Fibroblast of skin of scalp (primary cell): ENCODE results near the gene DTX3.

ENCODE experiments used
- DNase-seq: peaks from one replicate; pipeline ENCODE4 v3.0.0-alpha.2; 2013

The DTX3 gene

DNA sequence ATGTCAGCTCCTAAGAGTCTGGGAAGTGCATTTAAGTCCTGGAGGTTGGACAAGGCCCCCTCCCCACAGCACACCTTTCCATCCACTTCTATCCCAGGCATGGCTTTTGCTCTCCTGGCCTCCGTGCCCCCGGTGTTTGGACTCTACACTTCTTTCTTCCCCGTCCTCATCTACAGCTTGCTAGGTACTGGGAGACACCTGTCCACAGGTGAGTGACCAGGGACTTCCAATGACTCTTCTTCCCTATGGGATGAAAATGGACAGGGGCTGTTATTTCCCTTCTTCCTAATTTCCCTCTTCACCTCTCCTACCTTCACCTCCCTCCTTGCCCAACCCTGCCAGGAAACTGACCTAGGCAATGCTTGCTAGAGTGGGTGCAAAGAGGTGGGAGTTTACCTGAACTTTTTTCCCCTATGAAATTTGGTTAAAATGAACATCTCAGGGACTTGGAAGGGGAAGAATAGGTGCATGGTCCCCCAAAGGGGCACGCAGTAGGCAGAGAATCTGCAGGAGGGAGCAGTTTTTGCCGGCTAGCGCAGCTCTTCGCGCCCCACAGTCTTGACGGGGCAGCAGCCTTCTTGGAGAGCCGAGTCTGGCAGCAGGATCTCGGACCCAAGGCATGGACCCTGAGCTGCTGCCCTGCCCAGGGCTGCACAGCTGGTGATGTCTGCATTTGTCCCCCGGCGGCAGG is 15.8 kb downstream of the DTX3 start:
- no peak for DNase-seq

DNA sequence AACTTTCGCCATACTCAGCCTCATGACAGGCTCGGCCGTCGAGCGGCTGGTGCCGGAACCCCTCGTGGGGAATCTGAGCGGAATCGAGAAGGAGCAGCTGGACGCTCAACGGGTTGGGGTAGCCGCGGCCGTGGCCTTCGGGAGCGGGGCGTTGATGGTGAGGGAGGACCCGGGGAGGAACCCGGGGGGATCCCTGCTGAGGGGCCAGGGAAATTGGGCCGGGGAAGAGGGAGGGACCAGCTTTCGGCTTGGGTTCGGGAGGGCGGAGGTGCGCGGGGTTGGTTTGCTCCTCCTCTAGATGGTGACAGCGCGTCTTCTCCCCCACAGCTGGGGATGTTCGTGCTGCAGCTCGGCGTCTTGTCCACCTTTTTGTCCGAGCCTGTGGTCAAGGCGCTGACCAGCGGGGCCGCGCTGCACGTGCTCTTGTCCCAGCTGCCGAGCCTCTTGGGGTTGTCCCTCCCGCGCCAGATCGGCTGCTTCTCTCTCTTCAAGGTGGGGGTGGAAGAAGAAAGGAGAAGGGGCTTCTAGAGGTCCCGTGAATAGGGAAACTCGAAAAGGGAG is 16.4 kb downstream of the DTX3 start:
- no peak for DNase-seq

DNA sequence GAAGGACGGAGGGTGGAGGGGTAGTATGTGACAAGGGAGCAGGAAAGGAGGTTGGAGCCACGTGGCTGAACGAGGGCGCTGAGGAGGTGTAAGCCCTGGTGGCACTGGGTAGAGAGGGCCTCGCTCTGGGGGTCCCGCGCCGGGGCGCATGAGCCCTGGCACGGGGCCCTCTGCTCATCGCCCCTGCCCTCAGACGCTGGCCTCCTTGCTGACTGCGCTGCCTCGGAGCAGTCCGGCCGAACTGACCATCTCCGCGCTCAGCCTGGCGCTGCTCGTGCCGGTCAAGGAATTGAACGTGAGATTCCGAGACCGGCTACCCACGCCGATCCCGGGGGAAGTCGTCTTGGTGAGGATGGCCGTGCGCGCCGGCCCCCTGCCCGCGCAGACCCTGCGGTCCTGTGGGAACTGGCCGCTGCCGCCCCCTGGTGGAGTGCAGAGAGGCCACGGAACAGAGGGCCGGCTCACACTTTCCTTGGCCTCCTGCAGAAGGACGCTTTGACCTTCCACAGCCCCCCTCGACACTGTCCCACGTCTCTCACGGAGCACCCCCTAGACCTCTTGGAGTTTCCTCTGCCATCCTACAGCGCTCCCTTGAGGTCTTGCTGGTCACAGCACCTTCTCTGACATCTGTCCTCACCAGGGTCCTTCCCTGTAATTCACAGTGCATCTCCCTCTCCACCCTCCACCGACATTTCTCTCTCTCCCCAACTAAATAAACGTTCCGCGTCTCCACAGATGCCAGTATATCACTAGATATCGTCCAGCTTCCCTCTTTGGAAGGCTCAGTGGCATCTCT is 17.1 kb downstream of the DTX3 start:
- peak; percentile 39 for DNase-seq

DNA sequence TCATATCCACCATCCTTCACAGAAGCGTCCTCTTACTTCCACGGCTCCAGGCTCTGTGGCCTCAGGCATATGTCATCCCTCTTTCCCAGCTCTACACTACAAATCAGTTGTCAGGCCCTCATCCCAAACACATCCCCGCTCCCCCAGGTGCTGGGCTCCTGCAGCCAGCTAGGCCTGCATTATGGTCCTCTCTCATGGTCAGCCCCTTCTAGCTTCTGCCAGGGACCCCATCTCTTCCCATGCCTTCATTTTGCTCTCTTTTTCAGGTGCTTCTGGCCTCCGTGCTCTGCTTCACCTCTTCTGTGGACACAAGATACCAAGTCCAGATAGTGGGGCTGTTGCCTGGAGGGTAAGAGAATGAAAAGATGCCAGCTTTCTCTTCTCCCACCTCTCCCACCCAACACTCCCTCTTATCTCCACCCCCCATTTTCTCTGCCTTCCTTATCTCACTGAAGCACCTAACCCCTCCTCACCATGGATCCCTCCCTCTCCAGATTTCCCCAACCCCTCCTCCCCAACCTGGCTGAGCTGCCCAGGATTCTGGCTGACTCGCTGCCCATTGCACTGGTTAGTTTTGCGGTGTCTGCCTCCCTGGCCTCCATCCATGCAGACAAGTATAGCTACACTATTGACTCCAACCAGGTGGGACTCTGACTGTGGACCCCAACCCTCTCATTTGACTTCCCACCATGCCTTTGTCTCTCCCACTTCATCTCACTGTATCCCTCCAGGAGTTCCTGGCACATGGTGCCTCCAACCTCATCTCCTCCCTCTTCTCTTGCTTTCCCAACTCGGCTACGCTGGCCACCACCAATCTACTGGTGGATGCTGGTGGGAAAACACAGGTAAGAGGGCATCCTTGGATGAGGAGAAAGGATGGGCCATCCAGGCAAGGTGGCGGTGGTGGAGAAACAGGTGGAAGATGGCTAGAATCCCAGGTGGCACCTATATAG is 17.9 kb downstream of the DTX3 start:
- DNase-seq: no peak

DNA sequence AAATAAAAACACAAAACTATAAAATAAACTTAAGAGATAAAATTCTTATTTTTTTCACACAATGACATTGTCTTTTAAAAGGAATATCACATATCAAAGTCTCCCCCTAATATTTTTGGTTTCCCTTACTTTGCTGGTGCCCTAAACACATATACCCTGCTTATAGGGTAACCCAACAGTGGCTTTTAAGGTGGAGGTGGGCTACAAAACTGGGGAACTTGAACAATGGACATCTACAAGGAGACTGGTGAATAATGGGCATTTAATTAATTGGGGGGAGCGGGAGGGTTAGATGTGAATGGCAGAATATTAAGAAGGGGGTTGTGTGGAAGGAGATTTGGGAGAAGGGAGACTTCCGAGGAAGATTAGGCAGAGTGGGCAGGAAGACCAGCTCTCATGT is 18.8 kb downstream of the DTX3 start:
- DNase-seq: no peak

DNA sequence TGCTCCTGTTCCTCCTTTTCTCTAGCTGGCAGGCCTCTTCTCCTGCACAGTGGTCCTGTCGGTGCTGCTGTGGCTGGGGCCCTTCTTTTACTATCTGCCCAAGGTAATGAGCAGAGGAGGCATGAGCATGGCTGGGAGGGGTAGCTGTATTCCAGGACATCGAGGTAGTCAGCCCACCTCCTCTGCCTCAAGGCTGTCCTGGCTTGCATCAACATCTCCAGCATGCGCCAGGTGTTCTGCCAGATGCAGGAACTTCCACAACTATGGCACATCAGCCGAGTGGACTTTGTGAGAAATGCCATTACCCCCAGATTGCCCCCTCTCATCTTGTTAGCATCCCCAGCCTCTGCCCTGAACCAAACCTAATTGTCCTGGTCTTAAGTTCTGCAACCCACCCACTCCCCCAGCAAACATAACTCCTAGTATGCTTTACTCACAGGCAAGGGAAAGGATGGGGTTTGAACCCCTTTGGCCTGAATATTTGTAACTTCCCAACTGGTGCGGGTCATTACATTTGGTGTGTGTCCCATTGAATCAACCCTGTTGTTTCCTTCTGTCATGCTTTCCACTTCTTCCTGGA is 19.3 kb downstream of the DTX3 start:
- DNase-seq: no peak

DNA sequence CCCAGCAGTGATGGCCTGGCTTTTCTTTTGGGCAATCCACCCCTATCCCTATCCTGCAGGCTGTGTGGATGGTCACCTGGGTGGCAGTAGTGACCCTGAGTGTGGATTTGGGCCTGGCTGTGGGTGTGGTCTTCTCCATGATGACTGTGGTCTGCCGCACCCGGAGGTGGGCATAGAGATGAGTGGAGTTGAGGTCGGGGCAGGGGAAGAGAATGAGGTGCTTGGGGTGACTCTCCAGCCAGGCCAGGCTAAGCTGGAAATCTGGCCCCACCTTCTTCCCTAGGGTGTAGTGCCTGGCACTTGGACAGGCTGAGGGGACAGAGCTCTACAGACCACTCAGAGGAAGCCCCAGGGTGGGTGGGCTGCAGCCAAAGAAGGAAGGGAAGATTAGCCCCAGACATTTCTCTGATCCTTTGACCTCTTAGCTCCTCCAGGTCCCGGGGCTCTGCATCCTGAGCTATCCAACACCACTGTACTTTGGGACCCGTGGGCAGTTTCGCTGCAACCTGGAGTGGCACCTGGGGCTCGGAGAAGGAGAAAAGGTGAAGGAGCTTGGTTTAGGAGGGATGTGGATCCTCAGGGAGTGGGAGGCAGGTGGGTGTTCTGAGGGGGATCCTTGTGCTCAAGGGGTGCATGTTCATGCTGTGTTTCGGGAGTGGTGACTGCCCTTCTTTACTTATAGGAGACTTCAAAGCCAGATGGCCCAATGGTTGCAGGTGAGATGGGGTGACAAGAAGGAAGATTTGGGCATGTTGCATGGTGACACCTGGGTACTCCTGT is 20.0 kb downstream of the DTX3 start:
- DNase-seq: no peak

DNA sequence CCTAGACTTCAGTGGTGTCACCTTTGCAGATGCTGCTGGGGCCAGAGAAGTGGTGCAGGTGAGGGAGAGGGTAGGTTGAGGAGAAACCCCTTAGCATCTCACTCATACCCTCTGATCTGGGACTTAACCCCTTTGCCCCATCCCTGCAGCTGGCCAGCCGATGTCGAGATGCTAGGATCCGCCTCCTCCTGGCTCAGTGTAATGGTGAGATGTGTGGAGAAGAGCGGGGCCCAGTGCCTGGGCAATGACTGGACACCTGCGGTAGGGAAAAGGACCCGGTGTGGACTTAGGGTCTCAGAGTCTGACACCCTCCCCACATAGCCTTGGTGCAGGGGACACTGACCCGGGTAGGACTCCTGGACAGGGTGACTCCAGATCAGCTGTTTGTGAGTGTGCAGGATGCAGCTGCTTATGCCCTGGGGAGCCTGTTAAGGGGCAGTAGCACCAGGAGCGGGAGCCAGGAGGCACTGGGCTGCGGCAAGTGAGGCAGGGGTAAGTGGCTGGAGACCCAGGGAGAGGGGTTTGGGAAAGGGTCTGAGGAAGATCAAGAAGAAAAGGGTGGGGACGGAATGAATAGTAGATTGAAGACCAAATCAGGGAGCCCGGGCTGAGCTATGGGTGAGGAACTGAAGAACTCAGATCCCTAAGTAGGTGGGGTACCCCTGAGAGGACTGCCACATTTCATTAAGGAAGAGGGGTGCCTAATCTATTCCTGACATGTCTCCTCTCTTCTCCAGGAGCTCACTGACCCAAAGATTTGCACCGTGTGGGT is 20.8 kb downstream of the DTX3 start:
- no peak for DNase-seq

DNA sequence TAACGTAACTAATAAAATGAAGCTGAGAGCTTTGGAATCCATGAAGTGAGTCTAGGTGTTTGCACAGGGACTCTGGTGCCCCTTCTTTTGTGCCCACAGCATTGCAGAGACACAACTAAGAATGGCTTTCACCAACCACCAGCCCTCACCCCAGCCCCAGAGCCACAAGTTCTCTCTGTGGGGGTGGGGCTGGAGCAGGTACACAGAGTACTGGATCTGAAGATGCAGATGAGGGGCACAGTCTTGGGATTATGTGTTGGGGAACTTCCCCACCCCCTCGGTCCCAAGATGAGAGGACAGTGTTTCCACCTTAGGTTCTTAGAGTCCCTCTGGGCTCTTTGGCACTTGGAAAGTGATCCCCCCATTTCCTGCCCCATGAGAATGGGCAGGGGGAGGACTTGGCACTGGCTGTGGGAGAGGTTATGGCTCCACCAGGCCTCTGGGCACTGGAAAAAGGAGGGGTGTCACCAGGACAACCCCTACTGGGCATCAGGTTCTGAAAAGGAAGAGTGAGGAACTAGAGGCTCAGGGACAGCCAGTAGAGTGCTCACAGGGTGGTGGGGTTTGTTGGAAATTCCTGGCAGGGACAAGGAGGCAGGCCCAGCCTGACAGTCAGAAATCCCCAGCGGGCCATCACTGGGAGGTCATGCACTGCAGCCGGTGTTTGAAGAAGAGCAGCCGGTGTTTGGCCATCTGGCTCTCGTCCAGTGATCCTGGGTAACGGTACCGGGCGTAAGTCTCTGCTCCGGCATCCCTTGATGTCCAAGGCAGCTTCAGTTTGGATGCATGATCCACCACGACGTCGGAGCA is 21.7 kb downstream of the DTX3 start:
- DNase-seq: no peak

DNA sequence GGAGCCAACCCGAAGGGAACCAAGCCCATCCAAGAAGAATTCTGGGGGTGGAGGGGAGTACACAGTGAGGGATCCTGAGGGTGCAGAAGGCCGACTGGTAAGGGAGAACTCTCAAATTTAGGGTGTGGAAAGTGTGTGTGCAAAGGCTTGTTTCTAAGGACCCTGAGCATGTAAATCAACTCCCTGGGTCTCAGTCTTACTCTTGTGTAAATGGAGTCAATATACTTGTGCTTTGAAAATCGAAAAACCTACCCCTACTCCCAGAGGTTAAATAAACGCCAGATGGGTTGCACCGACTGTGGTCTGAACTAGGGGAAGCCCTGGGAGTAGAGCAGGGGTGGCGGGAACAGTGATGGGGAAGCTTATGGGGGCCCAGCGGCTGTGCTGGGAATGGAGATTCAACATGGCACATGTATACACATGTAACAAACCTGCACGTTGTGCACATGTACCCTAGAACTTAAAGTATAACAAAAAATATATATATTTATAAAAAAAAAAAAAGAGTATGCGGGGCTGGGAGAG is 22.4 kb downstream of the DTX3 start:
- no peak for DNase-seq

DNA sequence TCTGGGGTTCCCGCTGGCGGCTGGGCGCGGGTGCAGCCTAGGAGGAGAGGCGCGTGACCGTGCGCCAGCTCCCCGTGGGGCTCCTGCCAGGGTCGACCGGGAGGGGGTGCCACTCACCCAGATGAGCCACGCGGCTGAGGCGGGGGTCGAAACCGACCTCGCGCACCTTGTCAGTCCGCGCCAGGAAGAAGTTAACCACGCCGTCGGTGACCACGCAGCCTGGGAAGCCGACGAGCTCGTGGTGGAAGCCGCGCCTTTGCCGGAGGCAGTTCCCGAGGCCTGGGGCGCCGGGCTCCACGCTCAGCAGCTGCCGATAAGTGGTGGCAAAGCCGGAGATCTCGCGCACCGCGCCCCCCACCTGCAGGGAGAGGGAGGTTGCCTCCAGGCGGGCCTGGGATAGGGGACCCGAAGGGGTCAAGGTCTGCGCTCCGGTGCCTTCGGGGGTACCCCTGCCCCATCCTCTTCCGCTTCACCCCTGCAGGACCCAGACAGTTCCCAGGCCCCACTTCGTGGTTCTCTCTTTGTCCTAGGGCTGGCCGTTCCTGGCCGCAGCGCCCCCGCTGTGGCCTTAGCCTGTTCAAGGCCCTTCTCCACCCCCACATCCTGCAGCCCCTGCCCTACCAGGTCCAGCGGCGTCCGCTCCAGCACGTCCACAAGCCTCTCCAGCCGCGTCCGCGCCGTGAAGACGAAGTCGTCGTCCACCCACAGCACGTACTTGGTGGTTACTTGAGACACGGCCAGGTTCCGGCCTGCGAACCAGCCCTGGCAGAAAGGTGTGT is 23.1 kb downstream of the DTX3 start:
- DNase-seq: no peak

DNA sequence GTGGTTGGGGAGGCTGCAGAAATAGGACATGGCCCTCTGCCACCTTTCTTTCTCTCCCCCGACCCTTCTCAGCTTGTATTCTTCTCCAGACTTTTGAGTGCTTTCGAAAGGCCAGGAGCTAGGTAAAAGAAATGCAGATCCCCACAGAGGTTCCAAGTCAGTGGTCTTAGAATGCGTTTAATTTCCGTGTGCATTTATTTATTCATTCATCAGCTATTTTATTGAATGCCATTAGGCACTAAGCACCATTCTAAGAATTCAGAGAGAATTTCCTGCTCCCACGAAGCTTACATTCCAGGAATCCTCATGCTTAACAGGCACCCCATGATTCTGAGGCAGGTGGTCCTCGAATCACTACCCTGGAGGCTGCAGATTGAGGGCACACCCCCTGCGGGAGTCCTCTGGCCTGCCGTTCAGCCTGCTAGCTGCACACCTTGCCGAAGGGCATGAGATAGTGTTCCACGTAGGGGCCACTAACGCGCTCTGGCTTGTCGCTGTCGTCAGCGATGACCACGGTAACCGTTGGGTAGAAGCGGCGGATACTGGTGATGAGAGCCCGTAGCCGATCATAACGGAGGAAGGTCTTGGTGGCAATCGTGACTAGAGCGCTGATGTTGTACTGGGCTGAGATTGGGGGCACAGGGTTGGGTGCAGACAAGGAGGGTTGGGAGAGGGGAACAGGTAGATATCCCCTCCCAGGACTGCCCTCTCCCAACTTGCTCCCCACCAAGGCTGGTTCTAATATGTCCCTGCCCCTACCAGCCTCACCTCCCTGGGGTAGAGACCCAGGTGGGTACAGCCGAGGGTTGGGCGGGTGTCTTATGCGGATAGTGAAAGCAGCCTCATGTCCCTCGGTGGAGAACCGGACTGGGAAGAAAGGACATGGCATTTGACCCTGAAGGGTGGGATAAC is 23.9 kb downstream of the DTX3 start:
- no peak for DNase-seq

DNA sequence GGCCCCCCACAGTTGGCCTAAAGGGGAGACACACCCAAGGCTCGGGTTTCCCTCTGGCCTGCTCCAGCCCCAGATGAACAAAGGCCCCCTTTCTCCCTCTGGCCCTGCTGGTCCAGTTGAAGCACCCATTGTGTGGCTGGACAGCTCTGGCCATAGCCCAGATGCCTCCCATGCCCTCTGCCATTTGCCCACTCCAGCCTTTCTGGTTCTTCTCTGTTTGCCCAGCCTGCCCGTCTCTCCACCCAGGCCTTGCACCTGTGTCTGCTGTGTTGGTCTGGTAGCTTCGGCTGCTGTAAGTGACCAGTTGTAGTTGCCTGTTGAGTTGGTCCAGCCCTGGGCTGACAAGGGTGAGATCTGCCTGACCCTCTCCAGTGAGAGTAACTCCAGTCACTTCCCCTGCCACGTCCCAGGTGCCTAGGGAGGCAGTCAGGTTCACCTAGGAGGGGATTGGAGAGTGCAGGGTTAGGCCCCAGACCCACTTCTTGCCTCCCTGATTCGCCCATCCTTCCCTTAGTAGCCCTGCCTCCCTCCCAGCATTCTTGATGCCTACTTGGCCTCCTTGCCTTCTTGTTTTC is 25.4 kb downstream of the DTX3 start:
- DNase-seq: no peak

DNA sequence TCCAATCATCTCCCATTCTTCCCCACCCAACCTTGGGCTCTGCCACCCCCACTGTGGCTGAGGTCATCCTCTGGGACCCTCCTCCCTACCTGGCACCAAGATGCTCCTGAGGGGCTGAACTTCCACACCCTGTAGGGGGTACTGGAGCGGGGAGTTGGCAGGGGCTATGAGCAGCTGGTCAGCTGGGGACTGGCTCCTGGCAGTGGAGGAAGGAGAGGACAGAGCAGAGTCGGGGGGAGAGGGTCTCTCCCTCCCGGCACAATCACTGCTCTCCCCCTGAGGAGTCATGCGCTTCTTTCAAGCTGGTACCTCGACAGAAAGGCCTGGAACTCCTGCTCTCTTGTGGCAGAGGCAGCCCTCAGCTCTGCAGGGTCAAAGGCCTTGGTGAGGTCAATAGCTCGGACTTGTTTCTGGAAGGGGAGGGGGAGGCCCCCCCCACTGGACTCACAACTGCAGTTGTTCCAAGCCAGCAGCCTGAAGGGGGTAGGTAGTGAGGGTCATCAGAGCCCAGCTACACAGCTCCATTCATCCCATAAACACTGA is 26.3 kb downstream of the DTX3 start:
- no peak for DNase-seq

DNA sequence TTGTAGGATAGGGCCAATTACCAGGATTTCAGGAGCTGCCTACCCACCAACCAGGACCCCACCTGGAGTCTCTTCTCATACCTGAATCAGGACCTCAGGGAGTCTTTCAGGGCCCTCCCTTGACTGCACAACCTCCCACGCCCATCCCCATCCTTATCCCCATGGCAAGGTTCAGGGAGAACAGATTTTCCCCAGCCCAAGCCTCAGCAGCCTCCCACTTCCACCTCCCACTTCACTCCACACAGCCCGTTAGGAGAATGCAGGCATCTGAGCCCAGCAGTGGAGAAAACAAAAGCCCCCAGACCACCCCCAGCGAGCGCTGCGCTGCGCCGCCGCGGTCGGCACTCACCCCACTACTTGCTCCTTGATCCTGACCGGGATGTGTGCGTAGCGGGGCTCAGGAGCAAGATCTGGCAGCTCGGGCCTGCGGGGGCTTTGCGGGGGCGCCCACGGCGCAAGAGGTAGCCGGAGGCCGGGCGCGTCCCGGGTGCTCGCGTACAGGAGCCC is 27.0 kb downstream of the DTX3 start:
- no peak for DNase-seq

DNA sequence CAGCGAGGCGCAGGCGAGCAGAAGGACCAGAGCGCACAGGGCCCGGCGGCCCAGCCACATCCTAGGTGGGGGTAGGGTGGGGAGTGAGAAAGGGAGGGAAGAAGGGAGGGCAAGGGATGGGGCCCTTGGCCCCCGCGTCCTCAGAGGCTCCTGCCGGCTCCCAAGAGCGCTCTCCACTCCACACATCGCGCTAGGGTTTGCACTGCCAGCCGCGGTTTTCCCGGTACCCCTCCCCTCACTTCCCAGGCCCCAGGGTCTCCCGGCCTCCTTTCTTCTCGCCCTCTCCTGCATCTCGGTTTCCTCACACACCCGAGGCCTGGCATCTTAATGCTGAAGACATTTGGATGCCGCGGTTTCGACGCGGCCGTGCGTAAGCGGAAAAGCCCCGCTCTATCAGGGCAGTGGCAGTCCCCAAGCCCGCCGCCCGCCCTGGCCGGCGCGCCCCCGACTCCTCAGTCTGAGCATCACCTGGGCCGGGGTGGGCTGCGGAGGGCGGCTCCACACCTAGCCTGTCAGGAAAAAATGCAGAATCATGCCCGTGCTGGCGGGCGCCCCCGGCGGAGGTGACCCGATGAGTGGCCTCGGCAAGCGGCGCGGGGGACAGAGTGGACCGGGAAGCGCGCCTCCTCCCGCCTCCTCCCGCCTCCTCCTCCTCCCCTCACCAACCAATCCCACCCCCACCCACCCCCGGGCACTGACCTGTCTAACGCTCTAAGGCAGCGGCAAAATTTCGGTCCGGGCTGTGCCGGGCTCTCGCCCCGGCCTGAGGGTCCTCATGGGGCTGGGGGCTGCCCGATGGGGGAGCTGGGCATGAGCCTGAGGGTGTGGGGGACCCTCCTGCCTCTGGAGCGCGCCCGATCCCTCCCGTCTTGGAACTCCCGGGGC is 27.7 kb downstream of the DTX3 start:
- no peak for DNase-seq
